Activated CD4-positive, CD25-positive, alpha-beta regulatory T cell treated with anti-CD3 and anti-CD28 coated beads, Interleukin-2, amount 50 U/mL, for 72 hours (primary cell): ENCODE data around the gene SRSF8.
"Not testable (repeated sequence)": the region's sequence is repeated elsewhere in the genome, so short reads cannot be mapped to it uniquely, and the experiment has no call there.

Source experiments
- DNase-seq: peaks from one replicate; pipeline ENCODE4 v3.0.0; 2021

SRSF8 gene

DNA sequence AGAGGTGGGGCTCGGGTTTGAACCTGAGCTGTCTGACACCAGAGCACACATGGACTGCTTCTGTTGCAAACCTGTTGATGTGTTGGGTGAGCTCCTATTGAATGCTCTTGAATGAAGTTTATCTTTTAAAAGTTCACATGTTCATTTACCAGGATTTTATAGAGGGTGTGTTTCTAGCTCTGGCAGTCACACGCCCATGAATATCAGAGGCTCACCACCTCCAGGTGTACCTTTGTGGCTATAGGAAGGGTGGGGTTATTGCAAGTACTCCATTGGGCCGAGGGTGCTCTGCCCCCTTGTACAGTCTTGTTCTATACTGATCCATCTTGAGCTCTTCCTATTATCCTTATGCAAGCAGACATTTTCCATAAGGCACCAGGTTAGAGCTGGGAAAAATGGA, 32.1 kb downstream of the SRSF8 start:
- DNase-seq, result no peak

GRCh38 chr11:95100191-95100648, 33.5 kb downstream of the SRSF8 start:
- DNase-seq, result no peak

DNA sequence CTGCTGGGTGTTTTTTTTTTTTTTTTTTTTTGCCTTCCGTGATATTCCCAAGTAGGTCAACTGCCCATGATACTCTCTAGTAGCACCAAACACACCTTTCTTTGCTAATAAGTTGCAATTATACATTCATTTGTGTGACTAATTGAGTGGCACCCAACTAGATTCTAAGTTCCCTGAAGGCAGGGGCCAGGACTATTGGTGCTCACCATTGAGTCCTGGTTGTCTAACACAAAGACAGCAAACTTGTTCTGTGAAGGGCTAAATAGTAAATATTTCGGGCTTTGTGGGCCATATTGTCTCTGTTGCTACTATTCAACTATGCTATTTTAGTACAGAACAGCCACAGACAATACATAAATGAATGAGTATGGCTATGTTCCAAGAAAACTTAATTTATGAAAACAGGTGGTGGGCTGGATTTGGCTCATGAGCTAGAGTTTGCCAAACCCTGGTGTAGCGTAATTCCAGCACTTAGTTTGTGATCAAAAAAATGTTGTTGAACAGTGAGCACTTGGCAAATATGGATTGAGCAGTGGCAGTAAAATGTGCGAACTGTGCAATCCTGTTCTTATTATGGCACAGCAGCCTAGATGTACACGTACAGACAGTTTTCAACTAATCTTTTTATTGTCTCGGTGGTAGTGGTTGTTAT, 34.3 kb downstream of the SRSF8 start:
- no peak for DNase-seq

DNA sequence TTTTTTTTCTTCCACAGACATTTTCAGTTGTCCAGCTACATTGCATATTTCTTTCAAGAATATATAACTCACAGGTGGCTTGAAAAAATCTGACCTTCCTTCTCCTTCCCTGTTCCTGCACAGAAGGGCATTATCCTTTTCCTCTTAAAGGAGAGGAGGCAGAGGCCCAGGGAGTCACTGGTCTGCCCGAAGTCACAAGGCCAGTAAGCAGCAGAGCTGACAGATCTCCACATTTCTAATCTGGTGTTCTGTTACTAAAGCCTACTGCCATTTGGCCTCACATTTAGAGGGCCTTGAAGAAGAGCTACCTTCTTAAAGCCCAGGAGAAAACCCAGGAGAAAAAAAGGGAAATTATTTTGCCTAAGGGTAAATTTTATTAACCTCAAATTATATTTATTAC, 35.2 kb downstream of the SRSF8 start:
- no peak for DNase-seq

DNA sequence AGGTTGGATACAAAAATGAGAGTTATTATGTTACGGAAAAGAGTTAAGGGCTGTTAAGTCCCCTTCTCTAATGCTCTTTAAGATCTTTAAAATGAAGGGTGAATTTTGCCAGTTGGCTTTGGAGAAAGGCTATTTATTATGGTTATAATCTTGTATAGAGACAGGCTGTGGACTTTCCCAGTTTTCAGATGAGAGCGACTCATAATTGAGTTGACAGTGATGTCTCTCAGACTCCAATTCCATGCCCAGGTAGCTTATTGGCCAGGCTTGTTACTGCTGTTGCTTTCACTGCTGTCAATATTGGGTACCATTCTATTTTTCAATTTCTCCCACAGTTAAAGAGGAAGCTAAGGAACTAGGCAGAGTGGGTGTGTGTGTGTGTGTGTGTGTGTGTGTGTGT, 36.0 kb downstream of the SRSF8 start:
- DNase-seq, result no peak

- DNase-seq, result no peak
Measured at GRCh38 chr11:95103701-95104100, 37.0 kb downstream of the SRSF8 start.

DNA sequence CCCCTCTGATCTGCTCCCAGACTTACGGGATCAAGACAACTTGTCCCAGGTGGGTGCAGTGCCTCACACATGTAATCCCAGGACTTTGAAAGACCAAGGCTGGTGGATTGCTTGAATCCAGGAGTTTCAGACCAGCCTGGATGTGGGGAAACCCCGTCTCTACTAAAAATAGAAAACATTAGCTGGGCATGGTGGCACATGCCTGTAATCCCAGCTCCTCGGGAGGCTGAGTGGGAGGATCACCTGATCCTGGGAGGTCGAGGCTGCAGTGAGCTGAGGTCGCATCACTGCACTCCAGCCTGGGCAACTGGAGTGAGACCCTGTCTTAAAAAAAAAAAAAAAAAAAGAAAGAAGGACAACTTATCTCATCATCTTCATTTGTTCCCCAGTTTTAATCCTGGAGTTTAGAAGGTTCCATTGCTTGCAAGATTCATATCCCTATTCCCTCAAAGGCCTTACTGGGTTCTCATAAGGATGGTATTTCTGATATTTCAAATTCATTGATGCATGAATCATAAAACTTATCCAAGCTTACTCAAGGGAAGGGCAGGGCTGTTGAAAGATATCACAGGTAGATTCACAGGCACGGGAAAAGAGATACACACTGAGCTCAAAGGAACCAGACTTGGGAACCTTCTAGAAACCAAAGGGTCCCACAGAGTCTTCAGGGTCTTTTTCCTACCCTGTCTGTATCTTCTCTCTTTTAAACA, 37.6 kb downstream of the SRSF8 start:
- DNase-seq, result no peak

- DNase-seq, result no peak
Measured at GRCh38 chr11:95104856-95105255, 38.1 kb downstream of the SRSF8 start.

- no peak for DNase-seq
Measured at GRCh38 chr11:95108159-95108611, 41.5 kb downstream of the SRSF8 start.

GRCh38 chr11:95108671-95109551, 42.2 kb downstream of the SRSF8 start:
- no peak for DNase-seq

DNA sequence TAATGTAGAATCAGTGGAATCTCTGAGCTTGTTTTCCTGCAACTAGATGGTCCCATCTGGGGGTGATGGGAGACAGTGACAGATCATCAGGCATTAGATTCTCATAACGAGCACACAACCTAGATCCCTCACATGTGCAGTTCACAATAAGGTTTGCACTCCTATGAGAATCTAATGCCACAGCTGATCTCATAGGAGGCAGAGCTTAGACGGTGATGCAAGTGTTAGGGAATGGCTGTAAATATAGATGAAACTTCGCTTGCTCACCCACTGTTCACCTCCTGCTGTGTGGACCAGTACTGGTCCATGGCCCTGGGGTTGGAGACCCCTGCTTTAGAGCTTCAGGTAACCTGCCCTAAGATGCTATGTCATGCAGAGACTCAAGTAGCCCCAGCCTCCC, 44.8 kb downstream of the SRSF8 start:
- DNase-seq, result not testable (repeated sequence)

DNA sequence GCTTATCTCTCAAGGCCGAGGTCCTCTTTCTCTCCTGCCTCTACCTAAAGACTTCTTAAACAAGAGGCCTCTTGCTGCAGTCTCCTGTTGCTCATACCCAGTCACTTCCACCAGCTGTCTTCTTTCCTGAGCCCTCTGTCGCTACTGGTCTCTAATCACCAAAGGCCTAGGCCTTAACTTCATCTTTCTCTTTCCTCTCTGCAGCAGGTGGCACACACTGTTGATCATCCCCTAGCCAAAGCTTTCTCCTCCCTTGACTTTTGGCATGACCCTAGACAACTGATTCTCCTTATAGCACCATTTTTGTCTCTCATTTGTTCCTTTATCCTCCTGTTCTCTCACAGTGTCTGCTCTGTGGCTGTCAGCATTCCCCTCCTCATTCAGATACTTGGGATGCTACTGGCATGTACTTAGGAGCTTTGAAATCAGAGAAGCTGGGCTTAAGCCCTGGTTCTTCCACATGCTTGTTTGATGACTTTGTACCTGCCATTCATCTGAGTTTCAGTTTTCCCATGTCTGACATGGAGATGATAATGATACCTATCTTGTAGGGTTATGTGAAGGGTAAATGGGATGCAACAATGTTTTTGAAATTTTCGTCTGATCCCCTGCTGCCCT, 45.3 kb downstream of the SRSF8 start:
- DNase-seq, result no peak

GRCh38 chr11:95115597-95115996, 48.9 kb downstream of the SRSF8 start:
- DNase-seq, result no peak

DNA sequence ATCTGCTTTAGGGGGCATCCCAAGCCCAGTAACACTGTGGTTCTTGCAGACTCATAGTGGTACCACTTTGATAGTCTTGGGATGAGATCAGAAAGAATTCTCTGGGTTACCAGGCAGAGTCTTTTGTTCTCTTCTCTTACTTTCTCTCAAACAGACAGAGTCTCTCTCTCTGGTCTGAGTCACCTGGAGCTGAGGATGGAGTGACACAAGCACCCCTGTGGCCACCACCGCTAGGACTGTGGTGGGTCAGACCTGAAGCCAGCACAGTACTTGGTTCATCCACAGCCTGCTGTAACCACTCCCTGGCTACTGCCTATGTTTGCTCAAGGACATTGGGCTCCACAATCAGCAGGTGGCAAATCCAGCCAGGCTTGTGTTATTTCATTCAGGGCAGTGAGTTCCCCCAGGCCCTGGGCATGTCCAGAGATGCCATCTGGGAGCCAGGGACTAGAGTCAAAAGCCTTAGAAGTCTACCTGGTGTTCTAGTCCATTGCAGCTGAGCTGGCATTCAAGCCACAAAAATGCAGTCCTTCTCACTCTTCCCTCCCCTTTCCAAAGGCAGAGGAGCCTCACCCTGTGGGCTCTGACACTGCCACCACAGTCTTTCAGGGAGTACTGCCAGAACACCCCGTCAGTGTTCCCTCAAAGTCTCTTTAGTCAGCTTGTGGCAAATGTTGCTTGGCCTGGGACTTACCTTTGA, 52.8 kb downstream of the SRSF8 start:
- DNase-seq, result no peak
